HepG2 (cell line): ENCODE results near the gene CSF3R. TPM values are rescaled to one million over a fixed set of nuclear protein-coding genes. Genes with fewer than 3 reads are reported as not detected.

Source experiments
- AKNA ChIP-seq: sonication (generic); formaldehyde crosslinking; IDR thresholded peaks from 2 replicates; pipeline ENCODE4 v1.4.0; 2020; ENCODE audit warnings: missing genetic modification reagents, borderline replicate concordance
- GATAD1 ChIP-seq: IDR thresholded peaks from 2 replicates; pipeline ENCODE4 v1.6.1; 2016; ENCODE audit warnings: missing genetic modification reagents, missing compliant biosample characterization
- GMEB1 ChIP-seq: sonication (generic); formaldehyde crosslinking; IDR thresholded peaks from 2 replicates; pipeline ENCODE4 v1.5.1; 2020; ENCODE audit warnings: missing genetic modification reagents, mild to moderate bottlenecking, borderline replicate concordance
- IRF9 ChIP-seq: sonication (generic); formaldehyde crosslinking; IDR thresholded peaks from 2 replicates; pipeline ENCODE4 v1.8.0; 2022; ENCODE audit warnings: missing genetic modification reagents, mild to moderate bottlenecking, borderline replicate concordance
- KAT2B ChIP-seq: fragments of 150-350 bp; IDR thresholded peaks from 2 replicates; pipeline ENCODE4 v1.6.1; 2014; ENCODE audit warnings: low read depth, low read length, borderline replicate concordance
- KMT2A ChIP-seq: sonication (generic); formaldehyde crosslinking; IDR thresholded peaks from 2 replicates; pipeline ENCODE4 v1.4.0; 2020; ENCODE audit warnings: missing genetic modification reagents
- MED13 ChIP-seq: sonication (generic); formaldehyde crosslinking; IDR thresholded peaks from 2 replicates; pipeline ENCODE4 v1.5.0; 2020; ENCODE audit warnings: missing genetic modification reagents
- MEIS1 ChIP-seq: sonication (generic); formaldehyde crosslinking; IDR thresholded peaks from 2 replicates; pipeline ENCODE4 v1.9.0; 2021; ENCODE audit warnings: mild to moderate bottlenecking, missing genetic modification reagents, moderate library complexity, borderline replicate concordance
- NFE2L1 ChIP-seq: sonication (generic); formaldehyde crosslinking; IDR thresholded peaks from 2 replicates; pipeline ENCODE4 v1.4.0; 2020; ENCODE audit warnings: missing genetic modification reagents, mild to moderate bottlenecking, borderline replicate concordance
- NFIB ChIP-seq: sonication (generic); formaldehyde crosslinking; IDR thresholded peaks from 2 replicates; pipeline ENCODE4 v1.9.0; 2021; ENCODE audit warnings: missing genetic modification reagents, mild to moderate bottlenecking, borderline replicate concordance
- NFKBIZ ChIP-seq: IDR thresholded peaks from 2 replicates; pipeline ENCODE4 v1.6.1; 2018; ENCODE audit warnings: missing genetic modification reagents, missing compliant biosample characterization
- PCBP1 ChIP-seq: fragments of 200-400 bp; formaldehyde crosslinking; IDR thresholded peaks from 2 replicates; pipeline ENCODE4 v1.6.1; 2017; ENCODE audit warnings: mild to moderate bottlenecking, low read depth, low read length, borderline replicate concordance
- YY1 ChIP-seq: IDR thresholded peaks from 2 replicates; pipeline ENCODE4 v1.6.1; 2011; ENCODE audit warnings: low read length, low read depth, moderate library complexity, mild to moderate bottlenecking; ENCODE audit not compliant: insufficient read depth, insufficient replicate concordance
- ZBTB42 ChIP-seq: sonication (generic); formaldehyde crosslinking; IDR thresholded peaks from 2 replicates; pipeline ENCODE4 v1.5.0; 2020; ENCODE audit warnings: mild to moderate bottlenecking, missing genetic modification reagents
- ZNF10 ChIP-seq: sonication (generic); formaldehyde crosslinking; IDR thresholded peaks from 2 replicates; pipeline ENCODE4 v1.4.0; 2020; ENCODE audit warnings: mild to moderate bottlenecking, low read depth, missing genetic modification reagents, borderline replicate concordance
- ZNF567 ChIP-seq: sonication (generic); formaldehyde crosslinking; IDR thresholded peaks from 2 replicates; pipeline ENCODE4 v1.8.1; 2023; ENCODE audit warnings: mild to moderate bottlenecking, missing genetic modification reagents, borderline replicate concordance
- ZNF607 ChIP-seq: sonication (generic); formaldehyde crosslinking; IDR thresholded peaks from 2 replicates; pipeline ENCODE4 v1.5.1; 2020; ENCODE audit warnings: missing genetic modification reagents, mild to moderate bottlenecking, borderline replicate concordance
- ZNF75D ChIP-seq: sonication (generic); formaldehyde crosslinking; IDR thresholded peaks from 2 replicates; pipeline ENCODE4 v1.8.1; 2023; ENCODE audit warnings: missing genetic modification reagents, mild to moderate bottlenecking, borderline replicate concordance
- ZNF83 ChIP-seq: sonication (generic); formaldehyde crosslinking; IDR thresholded peaks from 2 replicates; pipeline ENCODE4 v1.4.0; 2020; ENCODE audit warnings: missing genetic modification reagents, mild to moderate bottlenecking, borderline replicate concordance
- polyA plus RNA-seq, 8 experiments: library from polyadenylated mRNA; depleted of rRNA in 3 of 8; stranded (reverse) in 7 of 8; unstranded in 1 of 8; fragments of >200 nt; fragmentation: Illumina TruSeq in 4 of 8; extraction: Trizol in 4 of 8; gene quantifications; 2 replicates each; pipeline versions ENCODE4 v1.2.1 to v1.2.3, GENCODE V29; 2011 to 2016; ENCODE audit warnings: low read depth in 4 of 8, missing spikeins in 1 of 8, mixed read lengths in 1 of 8; ENCODE audit not compliant: insufficient read depth in 1 of 8
- total RNA-seq, 5 experiments: library from RNA; depleted of rRNA; stranded (reverse); fragments of >200 nt; fragmentation: Illumina TruSeq; extraction: Trizol; gene quantifications; 2 replicates each; pipeline ENCODE4 v1.2.3, GENCODE V29; 2016; ENCODE audit warnings: low read depth in 1 of 5
- TF ChIP-seq, protein P1 (sequence below): sonication (generic); formaldehyde crosslinking; IDR thresholded peaks from 2 replicates; pipeline ENCODE4 v1.5.0; 2020; ENCODE audit warnings: missing genetic modification reagents

The CSF3R gene
- total and polyA plus RNA-seq, 2 of the 13 experiments (the other 11 are each of a cell fraction or from before 2014, with no cell fraction given): 11.9 to 28.8 TPM

DNA sequence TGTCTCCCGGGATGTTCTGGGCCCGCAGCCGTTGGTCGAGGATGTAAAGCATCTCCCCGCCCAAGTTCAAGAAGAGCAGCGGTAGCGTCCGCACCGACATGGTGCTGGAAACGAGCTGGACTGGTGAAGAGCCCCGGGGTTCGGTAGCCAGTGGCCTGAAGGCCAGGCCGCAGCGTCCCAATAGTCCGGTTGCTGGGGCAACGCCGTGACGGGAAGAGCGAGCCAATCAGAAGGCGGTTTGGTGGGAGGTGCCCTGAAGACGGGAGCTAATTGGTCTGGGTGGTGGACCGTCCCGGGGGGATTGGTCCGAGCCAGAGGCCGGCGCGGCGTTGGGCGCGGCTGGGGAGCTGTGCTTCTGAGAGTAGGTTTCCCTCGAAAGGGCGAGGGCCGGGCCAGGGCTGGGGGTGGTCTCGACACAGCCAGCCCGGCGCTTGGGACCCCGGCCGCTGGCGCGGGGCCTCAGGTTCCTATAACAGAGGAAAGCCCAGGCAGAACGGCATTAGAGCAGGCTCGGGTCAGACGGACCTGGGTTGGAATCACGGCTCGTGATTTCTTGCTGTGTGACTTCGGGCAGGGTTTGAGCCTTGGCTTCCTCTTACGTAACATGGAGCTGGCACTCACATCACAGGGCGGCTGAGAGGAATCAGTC lies 32.3 kb downstream of the CSF3R start, which contains the start of gene OSCP1 (continued):
- 0 out of 2 replicates have a peak, but pooled peaks have one; percentile 90 for TF ChIP-seq ZBTB42 (CRISPR knock-in tag)
- TF ChIP-seq MED13 (CRISPR knock-in tag): 0 out of 2 replicates have a peak, but pooled peaks have one; percentile 28
- TF ChIP-seq NFIB (CRISPR knock-in tag): no peak
- TF ChIP-seq KMT2A (CRISPR knock-in tag): peak; percentile 62; the same call in 1 of the 2 replicates
- no peak for TF ChIP-seq NFE2L1
- peak; percentile 83 for TF ChIP-seq ZNF607 (CRISPR knock-in tag)
- TF ChIP-seq GATAD1: peak; percentile 78
- TF ChIP-seq ZNF83 (CRISPR knock-in tag): peak; percentile 59; the same call in 1 of the 2 replicates
- TF ChIP-seq KAT2B: no peak
- TF ChIP-seq AKNA (CRISPR knock-in tag): peak; percentile 32; the same call in 1 of the 2 replicates
- TF ChIP-seq NFKBIZ (CRISPR knock-in tag): no peak
- peak; percentile 49 for TF ChIP-seq GMEB1
- no peak; the same call in 1 of the 2 replicates for TF ChIP-seq MEIS1 (CRISPR knock-in tag)
- TF ChIP-seq, protein P1, sequence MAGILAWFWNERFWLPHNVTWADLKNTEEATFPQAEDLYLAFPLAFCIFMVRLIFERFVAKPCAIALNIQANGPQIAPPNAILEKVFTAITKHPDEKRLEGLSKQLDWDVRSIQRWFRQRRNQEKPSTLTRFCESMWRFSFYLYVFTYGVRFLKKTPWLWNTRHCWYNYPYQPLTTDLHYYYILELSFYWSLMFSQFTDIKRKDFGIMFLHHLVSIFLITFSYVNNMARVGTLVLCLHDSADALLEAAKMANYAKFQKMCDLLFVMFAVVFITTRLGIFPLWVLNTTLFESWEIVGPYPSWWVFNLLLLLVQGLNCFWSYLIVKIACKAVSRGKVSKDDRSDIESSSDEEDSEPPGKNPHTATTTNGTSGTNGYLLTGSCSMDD (CRISPR knock-in tag): no peak
- TF ChIP-seq IRF9 (CRISPR knock-in tag): peak; percentile 24; the same call in 1 of the 2 replicates
- no peak for TF ChIP-seq ZNF10 (CRISPR knock-in tag)
- no peak for TF ChIP-seq PCBP1
- TF ChIP-seq ZNF567 (CRISPR knock-in tag): no peak
- TF ChIP-seq ZNF75D (CRISPR knock-in tag): 0 out of 2 replicates have a peak, but pooled peaks have one; percentile 66
- TF ChIP-seq YY1: no peak
